A549 (cell line): ENCODE measurements around the gene LRRC4C. TPM values are rescaled to one million over a fixed set of nuclear protein-coding genes. Genes with fewer than 3 reads are reported as not detected.

ENCODE experiments used
- ATAC-seq, 2 experiments: fragments of 200-7000 bp in 1 of 2; fragments of >200 bp in 1 of 2; cut with Nextera tagmentation in 1 of 2; cut with Tn5 transposase in 1 of 2; 3 replicates each; pipeline versions ENCODE4 v1.8.0 to v1.9.1; 2018 to 2020; ENCODE audit warnings: mild to moderate bottlenecking in 1 of 2, moderate library complexity in 1 of 2
- CTCF ChIA-PET: fragments of 300-600 bp; sonication (Branson Sonifier 250); formaldehyde crosslinking; extraction: SDS; loops from one replicate; lab custom pipeline; 2021; ENCODE audit warnings: antibody characterized with exemption, inconsistent platforms; lab: Yijun Ruan, JAX
- POLR2A ChIA-PET: fragments of 350-600 bp; formaldehyde crosslinking; extraction: SDS; loops from one replicate; lab custom pipeline; 2021; ENCODE audit warnings: antibody characterized with exemption, inconsistent platforms; lab: Yijun Ruan, JAX
- DNase-seq, 2 experiments: peaks; one replicate each; pipeline versions ENCODE4 v3.0.0 to v3.0.0-alpha.2; 2011 to 2016; ENCODE audit warnings: low read depth in 1 of 2, low spot score in 1 of 2
- FAIRE-seq: peaks from 2 replicates; lab custom pipeline; 2011; peaks lifted over from hg19 to GRCh38; lab: Jason Lieb, UNC
- H3K27ac ChIP-seq, 2 experiments: fragments of >200 bp; sonication (Bioruptor Twin); formaldehyde crosslinking; 3 replicates each; pipeline ENCODE4 v1.5.1; 2016 to 2017
- H3K4me1 ChIP-seq: fragments of >200 bp; sonication (Bioruptor Twin); formaldehyde crosslinking; 3 replicates; pipeline ENCODE4 v1.6.1; 2016
- H3K4me2 ChIP-seq: fragments of >200 bp; sonication (Bioruptor Twin); formaldehyde crosslinking; 3 replicates; pipeline ENCODE4 v1.6.1; 2016
- H3K4me3 ChIP-seq: fragments of >200 bp; sonication (Bioruptor Twin); formaldehyde crosslinking; 3 replicates; pipeline ENCODE4 v1.5.1; 2016
- H3K9me3 ChIP-seq: fragments of >200 bp; sonication (Bioruptor Twin); formaldehyde crosslinking; 3 replicates; pipeline ENCODE4 v1.6.1; 2016
- BHLHE40 ChIP-seq: IDR thresholded peaks from 2 replicates; pipeline ENCODE4 v1.6.1; 2012; ENCODE audit warnings: low read depth, low read length, inconsistent platforms
- CBX2 ChIP-seq: fragments of 200-600 bp; sonication (generic); IDR thresholded peaks from 2 replicates; pipeline ENCODE4 v1.6.1; 2016; ENCODE audit warnings: low read depth, mild to moderate bottlenecking, borderline replicate concordance
- EHF ChIP-seq: fragments of 250-450 bp; sonication (Bioruptor Pico); IDR thresholded peaks from 2 replicates; pipeline ENCODE4 v1.5.0; 2020; ENCODE audit warnings: mild to moderate bottlenecking
- EHMT2 ChIP-seq: fragments of 200-600 bp; sonication (generic); IDR thresholded peaks from 2 replicates; pipeline ENCODE4 v1.6.1; 2016; ENCODE audit warnings: antibody characterized with exemption, low read depth, mild to moderate bottlenecking, moderate library complexity
- GATA3 ChIP-seq: IDR thresholded peaks from 2 replicates; pipeline ENCODE4 v1.6.1; 2012; ENCODE audit warnings: borderline replicate concordance
- HOXB13 ChIP-seq: fragments of 250-450 bp; sonication (Bioruptor Pico); IDR thresholded peaks from 2 replicates; pipeline ENCODE4 v1.5.0; 2020; ENCODE audit warnings: low read depth, mild to moderate bottlenecking, moderate library complexity
- JUN ChIP-seq, 2 experiments: fragments of >200 bp; sonication (Bioruptor Twin); formaldehyde crosslinking; IDR thresholded peaks; 2 replicates in 1 of 2; 3 replicates in 1 of 2; pipeline ENCODE4 v1.6.1; 2016 to 2017
- JUNB ChIP-seq: fragments of >200 bp; sonication (Bioruptor Twin); formaldehyde crosslinking; IDR thresholded peaks from 2 replicates; pipeline ENCODE4 v1.6.1; 2016
- MAFK ChIP-seq: fragments of 450-650 bp; IDR thresholded peaks from 2 replicates; pipeline ENCODE4 v1.6.1; 2014; ENCODE audit not compliant: partially characterized antibody
- MAZ ChIP-seq: fragments of 150-350 bp; IDR thresholded peaks from 2 replicates; pipeline ENCODE4 v1.6.1; 2014; ENCODE audit warnings: antibody characterized with exemption, low read depth, low read length, borderline replicate concordance
- NPAS2 ChIP-seq: fragments of 250-450 bp; sonication (Bioruptor Pico); IDR thresholded peaks from 2 replicates; pipeline ENCODE4 v1.8.0; 2022; ENCODE audit warnings: mild to moderate bottlenecking, moderate library complexity, borderline replicate concordance
- NR3C1 ChIP-seq: fragments of >200 bp; sonication (Bioruptor Twin); formaldehyde crosslinking; IDR thresholded peaks from 3 replicates; pipeline ENCODE4 v1.6.1; 2017
- RAD21 ChIP-seq, 2 experiments: fragments of >200 bp in 1 of 2; sonication (Bioruptor Twin) in 1 of 2; formaldehyde crosslinking in 1 of 2; IDR thresholded peaks in 1 of 2; conservative IDR thresholded peaks in 1 of 2; 2 replicates in 1 of 2; 3 replicates in 1 of 2; pipeline ENCODE4 v1.6.1; 2012 to 2018; ENCODE audit warnings: inconsistent platforms in 1 of 2
- RNF2 ChIP-seq: fragments of 200-600 bp; sonication (generic); IDR thresholded peaks from 2 replicates; pipeline ENCODE4 v1.6.1; 2016; ENCODE audit warnings: low read depth, mild to moderate bottlenecking, antibody characterized with exemption, moderate library complexity, borderline replicate concordance
- SMC3 ChIP-seq: fragments of >200 bp; sonication (Bioruptor Twin); formaldehyde crosslinking; IDR thresholded peaks from 3 replicates; pipeline ENCODE4 v1.6.1; 2018; ENCODE audit warnings: inconsistent platforms
- ZNF302 ChIP-seq: fragments of 250-450 bp; sonication (Bioruptor Pico); IDR thresholded peaks from 2 replicates; pipeline ENCODE4 v1.9.0; 2021; ENCODE audit warnings: inconsistent platforms, mild to moderate bottlenecking, moderate library complexity
- ZSCAN20 ChIP-seq: fragments of 250-450 bp; sonication (Bioruptor Pico); IDR thresholded peaks from 2 replicates; pipeline ENCODE4 v1.8.0; 2022; ENCODE audit warnings: mild to moderate bottlenecking, moderate library complexity
- WGBS: methylation state at CpG from one replicate; pipeline ENCODE4 v1.1.6; 2017; ENCODE audit errors: missing lambda C conversion rate; 5-methylcytosine and 5-hydroxymethylcytosine counted together
- polyA plus RNA-seq, 4 experiments: library from polyadenylated mRNA; depleted of rRNA in 3 of 4; stranded (reverse); fragments of >200 nt; fragmentation: RNase III in 1 of 4; extraction: RNeasy Plus Mini Kit Qiagen cat#74134 plus additional on column Dnase treatment in 1 of 4; gene quantifications; 2 replicates in 3 of 4; 3 replicates in 1 of 4; pipeline ENCODE4 v1.2.3, GENCODE V29; 2011 to 2017
- TF ChIP-seq, protein P1 (sequence below): fragments of >200 bp; sonication (Bioruptor Twin); formaldehyde crosslinking; IDR thresholded peaks from 3 replicates; pipeline ENCODE4 v1.6.1; 2016
- TF ChIP-seq, protein P2 (sequence below): fragments of 150-350 bp; IDR thresholded peaks from 2 replicates; pipeline ENCODE4 v1.6.1; 2014; ENCODE audit warnings: low read depth, mild to moderate bottlenecking, low read length
- TF ChIP-seq, protein P3 (sequence below): fragments of 200-600 bp; sonication (generic); IDR thresholded peaks from 2 replicates; pipeline ENCODE4 v1.6.1; 2016; ENCODE audit warnings: antibody characterized with exemption, mild to moderate bottlenecking, moderate library complexity

Gene LRRC4C
- polyA plus RNA-seq, 2 of the 4 experiments (the other 2 are of a cell fraction) = not detected

DNA sequence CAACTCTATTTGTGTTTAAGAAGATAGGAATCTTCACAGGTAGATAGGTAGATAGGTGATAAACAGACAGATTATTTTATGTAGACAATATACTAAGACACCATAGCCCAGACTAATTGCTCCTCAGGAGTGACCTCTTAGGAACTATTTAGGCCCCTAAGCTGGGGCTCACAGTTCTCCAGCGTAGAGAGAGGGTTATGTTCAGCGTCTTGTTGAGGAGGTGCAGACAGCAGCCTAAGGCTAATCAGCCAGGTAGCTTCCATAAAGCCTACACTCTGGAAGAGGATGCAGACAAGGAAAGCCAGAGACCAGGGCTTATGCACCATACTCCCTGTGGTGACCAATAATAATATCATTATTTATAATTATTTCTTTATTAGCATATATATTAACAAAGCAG is 705.2 kb downstream of the LRRC4C start:
- FAIRE-seq = no peak
- POLR2A ChIA-PET = no interaction called here

DNA sequence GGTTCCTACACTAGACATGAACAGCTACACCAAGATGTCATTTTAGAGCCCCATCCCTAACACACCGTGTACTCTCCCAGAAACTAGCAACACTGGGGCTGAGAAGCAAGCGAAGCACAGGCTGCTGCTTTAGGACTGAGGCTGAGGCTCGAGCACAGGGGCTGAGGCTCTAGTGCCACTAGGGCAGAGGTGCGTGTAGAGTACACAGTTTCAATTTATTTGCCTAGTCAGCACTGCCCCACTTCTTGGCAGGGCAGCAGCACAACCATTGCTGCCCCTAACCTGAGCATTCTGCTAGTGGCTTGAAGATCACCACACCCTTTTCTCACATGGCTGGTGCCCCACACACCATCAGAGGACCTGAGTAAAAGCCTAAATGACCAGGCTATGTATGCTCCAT is 713.2 kb downstream of the LRRC4C start:
- FAIRE-seq (no peak), DNase-seq (no peak), ATAC-seq (no peak)
- WGBS = 6% methylated on average over 3 of the region's 4 CpGs
- Histone ChIP-seq H3K4me2 (no peak overlapping the region), H3K4me1 (no peaks in the 10 kb centered on the region), H3K9me3 (peaks cover 7% of the 10 kb centered on the region; the same call in 2 of the 3 replicates), H3K27ac (no peak overlapping the region), H3K4me3 (no peak overlapping the region)
- POLR2A ChIA-PET = no interaction called here
- TF ChIP-seq EHMT2 (no peak), MAFK (peak; percentile 48)
- CTCF ChIA-PET = no interaction called here

More for the DNA sequence above, 705.2 kb downstream of the LRRC4C start:
- 6% methylated on average over 2 of the region's 2 CpGs for whole genome bisulfite sequencing
- no peaks in the 10 kb centered on the region for H3K4me1 ChIP-seq
- H3K27ac ChIP-seq = no peak overlapping the region
- CTCF ChIA-PET = no interaction called here
- TF ChIP-seq HOXB13 = no peak
- TF ChIP-seq, protein P1, sequence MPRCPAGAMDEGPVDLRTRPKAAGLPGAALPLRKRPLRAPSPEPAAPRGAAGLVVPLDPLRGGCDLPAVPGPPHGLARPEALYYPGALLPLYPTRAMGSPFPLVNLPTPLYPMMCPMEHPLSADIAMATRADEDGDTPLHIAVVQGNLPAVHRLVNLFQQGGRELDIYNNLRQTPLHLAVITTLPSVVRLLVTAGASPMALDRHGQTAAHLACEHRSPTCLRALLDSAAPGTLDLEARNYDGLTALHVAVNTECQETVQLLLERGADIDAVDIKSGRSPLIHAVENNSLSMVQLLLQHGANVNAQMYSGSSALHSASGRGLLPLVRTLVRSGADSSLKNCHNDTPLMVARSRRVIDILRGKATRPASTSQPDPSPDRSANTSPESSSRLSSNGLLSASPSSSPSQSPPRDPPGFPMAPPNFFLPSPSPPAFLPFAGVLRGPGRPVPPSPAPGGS = no peak
- TF ChIP-seq RNF2 = no peak
- TF ChIP-seq ZNF302 (CRISPR knock-in tag) = no peak
- TF ChIP-seq EHMT2 = no peak
- TF ChIP-seq NR3C1 = no peak
- TF ChIP-seq RAD21 (conservative IDR thresholded peaks at IDR 0.05 in 1 of 2, IDR thresholded peaks at IDR 0.05 in 1 of 2) = no peak
- TF ChIP-seq NPAS2 (CRISPR knock-in tag) = no peak
- TF ChIP-seq, protein P2, sequence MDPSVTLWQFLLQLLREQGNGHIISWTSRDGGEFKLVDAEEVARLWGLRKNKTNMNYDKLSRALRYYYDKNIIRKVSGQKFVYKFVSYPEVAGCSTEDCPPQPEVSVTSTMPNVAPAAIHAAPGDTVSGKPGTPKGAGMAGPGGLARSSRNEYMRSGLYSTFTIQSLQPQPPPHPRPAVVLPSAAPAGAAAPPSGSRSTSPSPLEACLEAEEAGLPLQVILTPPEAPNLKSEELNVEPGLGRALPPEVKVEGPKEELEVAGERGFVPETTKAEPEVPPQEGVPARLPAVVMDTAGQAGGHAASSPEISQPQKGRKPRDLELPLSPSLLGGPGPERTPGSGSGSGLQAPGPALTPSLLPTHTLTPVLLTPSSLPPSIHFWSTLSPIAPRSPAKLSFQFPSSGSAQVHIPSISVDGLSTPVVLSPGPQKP = no peak
- no peak for TF ChIP-seq MAZ
- TF ChIP-seq EHF = no peak
- TF ChIP-seq CBX2 = no peak
- no peak for TF ChIP-seq JUNB
- no peak for TF ChIP-seq ZSCAN20 (CRISPR knock-in tag)
- TF ChIP-seq SMC3 = no peak
- TF ChIP-seq BHLHE40 = no peak
- TF ChIP-seq, protein P3, sequence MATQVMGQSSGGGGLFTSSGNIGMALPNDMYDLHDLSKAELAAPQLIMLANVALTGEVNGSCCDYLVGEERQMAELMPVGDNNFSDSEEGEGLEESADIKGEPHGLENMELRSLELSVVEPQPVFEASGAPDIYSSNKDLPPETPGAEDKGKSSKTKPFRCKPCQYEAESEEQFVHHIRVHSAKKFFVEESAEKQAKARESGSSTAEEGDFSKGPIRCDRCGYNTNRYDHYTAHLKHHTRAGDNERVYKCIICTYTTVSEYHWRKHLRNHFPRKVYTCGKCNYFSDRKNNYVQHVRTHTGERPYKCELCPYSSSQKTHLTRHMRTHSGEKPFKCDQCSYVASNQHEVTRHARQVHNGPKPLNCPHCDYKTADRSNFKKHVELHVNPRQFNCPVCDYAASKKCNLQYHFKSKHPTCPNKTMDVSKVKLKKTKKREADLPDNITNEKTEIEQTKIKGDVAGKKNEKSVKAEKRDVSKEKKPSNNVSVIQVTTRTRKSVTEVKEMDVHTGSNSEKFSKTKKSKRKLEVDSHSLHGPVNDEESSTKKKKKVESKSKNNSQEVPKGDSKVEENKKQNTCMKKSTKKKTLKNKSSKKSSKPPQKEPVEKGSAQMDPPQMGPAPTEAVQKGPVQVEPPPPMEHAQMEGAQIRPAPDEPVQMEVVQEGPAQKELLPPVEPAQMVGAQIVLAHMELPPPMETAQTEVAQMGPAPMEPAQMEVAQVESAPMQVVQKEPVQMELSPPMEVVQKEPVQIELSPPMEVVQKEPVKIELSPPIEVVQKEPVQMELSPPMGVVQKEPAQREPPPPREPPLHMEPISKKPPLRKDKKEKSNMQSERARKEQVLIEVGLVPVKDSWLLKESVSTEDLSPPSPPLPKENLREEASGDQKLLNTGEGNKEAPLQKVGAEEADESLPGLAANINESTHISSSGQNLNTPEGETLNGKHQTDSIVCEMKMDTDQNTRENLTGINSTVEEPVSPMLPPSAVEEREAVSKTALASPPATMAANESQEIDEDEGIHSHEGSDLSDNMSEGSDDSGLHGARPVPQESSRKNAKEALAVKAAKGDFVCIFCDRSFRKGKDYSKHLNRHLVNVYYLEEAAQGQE = no peak
- no peak for TF ChIP-seq GATA3
- TF ChIP-seq JUN (IDR thresholded peaks at IDR 0.05) = no peak
- TF ChIP-seq, all 56 proteins: peak for 0
- Histone ChIP-seq H3K4me2 (no peak overlapping the region), H3K9me3 (no peaks in the 10 kb centered on the region; the same call in 2 of the 3 replicates), H3K4me3 (no peak overlapping the region)
- ATAC-seq (no peak), DNase-seq (no peak)
